Measurements from ENCODE around the gene CDK2AP2.
A peak's percentile ranks its signal among the peaks of the same experiment; 100 is the strongest.

The CDK2AP2 gene

GRCh38 chr11:67503119-67504004 is 4.6 kb downstream of the CDK2AP2 start:
- peak; percentile 76 for DNase-seq (ENCODE audit: low spot score)

GRCh38 chr11:67502328-67502979 is 5.5 kb downstream of the CDK2AP2 start:
- no peak for DNase-seq (ENCODE audit: low spot score)

DNA sequence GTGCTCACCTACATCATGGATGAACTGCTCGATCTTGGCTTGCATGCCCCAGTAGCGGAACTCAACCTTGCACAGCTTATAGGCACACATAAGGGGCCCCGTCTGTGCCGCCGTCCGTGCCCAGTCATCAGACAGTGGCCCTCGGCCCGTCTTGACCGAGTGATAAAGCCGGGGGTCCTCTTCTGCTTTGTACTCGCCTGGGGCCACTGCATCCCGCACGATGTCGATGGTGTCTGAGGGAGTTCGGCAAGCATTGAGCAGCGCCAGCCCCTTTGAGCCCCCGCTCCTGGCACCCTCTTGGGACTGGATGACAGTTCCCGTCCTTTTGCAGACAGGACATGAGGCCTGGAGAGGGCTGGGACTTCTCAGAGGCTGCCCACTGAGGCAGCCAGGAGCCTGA is 6.1 kb downstream of the CDK2AP2 start:
- DNase-seq (ENCODE audit: low spot score): no peak

GRCh38 chr11:67500831-67501715 is 6.9 kb downstream of the CDK2AP2 start:
- DNase-seq (ENCODE audit: low spot score): peak; percentile 76

- no peak for DNase-seq (ENCODE audit: low spot score)
Observed at GRCh38 chr11:67500484-67500821, 7.5 kb downstream of the CDK2AP2 start.

DNA sequence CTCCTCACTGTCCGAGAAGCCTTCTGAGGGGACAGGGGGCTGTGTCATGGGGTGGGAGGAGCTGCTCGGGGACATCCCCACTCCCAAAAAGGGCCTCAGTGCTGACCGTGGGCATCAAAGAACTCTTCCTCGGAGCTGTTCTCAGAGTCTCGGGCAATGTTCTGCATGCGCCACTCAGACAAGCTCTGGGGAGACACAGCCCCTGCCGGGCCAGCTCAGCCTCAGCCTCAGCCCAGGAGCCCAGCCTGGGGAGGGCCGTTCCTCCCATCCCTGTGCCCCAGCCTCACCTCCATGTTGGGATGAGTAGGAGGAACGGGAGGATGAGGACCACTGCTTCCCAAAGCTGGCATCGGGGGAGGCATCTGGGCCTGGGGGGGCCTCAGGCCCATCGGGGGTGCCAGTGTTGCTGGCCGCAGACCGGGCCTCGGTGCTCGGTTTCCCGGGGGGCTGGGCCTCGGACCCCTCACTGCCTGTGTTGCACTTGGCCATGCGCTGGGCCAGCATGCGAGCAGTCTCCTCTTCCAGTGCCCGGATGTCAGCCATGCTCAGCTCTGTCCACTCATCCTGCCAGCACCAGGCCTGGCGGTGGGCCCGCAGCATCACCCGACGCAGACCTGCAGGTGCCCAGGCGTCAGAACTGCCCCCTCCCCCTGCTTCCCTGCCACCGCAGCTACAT is 8.0 kb downstream of the CDK2AP2 start:
- DNase-seq (ENCODE audit: low spot score): no peak

DNA sequence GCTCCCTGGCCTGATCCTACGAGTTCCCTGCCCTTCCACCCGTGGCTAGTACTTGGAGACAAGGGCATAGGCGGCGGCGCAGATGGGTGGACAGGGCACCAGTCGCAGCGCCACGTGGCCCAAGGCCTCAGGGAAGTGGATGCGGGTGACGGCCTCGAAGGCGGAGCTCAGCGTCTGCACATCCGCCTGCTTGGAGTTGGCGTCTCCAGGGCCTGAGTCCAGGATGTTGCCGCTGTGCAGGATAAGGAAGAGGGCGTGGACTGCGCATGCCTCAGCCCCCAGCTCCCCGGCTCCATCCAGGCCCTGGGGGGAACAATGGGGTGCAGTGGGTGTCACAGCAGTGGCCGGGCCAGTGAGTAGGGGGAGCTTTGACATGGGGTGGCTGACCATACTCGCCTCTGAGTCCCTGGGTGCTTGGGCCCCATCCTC is 9.4 kb downstream of the CDK2AP2 start:
- DNase-seq (ENCODE audit: low spot score): no peak

GRCh38 chr11:67497656-67498291 is 10.2 kb downstream of the CDK2AP2 start:
- no peak for DNase-seq (ENCODE audit: low spot score)

DNA sequence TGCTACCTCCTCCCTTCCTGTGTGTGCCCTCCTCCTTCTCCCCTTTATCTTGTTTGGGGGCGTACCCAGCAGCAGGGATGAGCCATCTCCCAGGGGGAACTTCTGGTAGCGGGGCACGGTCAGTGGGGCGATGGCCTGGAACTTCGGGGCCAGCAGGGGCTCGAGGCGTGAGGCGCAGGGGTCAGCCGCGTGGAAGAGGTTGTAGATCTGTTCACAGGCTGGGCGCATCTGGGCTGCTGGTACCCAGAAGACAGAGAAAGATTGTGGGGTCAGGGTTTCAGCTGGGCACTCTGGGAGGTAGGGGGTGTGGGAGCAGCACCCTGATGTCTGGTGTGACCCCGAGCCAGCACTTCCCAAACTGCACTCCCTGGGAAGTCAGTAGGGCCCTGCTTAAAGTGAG is 11.8 kb downstream of the CDK2AP2 start:
- peak; percentile 56 for DNase-seq (ENCODE audit: low spot score)

DNA sequence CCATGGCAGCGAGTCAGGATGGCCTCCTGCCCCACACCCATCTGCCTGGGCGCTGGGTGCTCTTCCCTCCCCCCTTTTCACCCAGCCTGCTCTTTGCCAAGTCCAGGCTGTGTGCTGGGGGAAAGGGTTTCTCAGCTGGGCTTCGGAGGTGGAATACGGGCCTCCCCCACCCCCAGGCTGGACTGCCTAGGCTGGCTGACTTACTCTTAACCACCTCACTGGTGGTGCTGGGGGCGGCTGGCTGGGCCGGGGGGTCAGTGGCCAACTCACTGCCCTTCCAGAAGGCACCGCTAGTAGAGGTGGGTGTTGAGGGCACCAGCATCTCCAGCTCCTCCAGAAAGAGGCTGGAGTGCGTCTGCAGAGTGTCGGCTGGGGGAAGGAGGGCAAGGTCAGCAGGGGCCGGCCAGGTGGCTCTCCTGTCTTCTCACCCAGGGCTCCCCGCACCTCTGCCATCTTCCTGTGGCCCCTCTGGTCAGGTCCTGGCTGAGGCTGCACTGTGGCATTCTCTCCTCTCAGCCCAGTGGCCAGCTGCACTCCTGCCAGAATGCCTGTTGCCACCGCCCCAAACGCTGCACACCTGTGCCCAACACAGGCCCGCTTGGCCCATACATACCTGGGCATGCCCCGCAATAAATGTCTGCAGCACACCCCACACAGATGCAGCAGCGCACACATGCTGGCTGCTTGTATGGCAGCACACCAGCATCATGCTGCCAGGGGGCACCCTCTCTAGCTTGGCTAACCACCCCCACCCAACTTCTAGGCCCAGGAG is 12.5 kb downstream of the CDK2AP2 start:
- peak; percentile 67 for DNase-seq (ENCODE audit: low spot score)

- DNase-seq (ENCODE audit: low spot score): peak; percentile 63
Observed at GRCh38 chr11:67494371-67495233, 13.4 kb downstream of the CDK2AP2 start.

DNA sequence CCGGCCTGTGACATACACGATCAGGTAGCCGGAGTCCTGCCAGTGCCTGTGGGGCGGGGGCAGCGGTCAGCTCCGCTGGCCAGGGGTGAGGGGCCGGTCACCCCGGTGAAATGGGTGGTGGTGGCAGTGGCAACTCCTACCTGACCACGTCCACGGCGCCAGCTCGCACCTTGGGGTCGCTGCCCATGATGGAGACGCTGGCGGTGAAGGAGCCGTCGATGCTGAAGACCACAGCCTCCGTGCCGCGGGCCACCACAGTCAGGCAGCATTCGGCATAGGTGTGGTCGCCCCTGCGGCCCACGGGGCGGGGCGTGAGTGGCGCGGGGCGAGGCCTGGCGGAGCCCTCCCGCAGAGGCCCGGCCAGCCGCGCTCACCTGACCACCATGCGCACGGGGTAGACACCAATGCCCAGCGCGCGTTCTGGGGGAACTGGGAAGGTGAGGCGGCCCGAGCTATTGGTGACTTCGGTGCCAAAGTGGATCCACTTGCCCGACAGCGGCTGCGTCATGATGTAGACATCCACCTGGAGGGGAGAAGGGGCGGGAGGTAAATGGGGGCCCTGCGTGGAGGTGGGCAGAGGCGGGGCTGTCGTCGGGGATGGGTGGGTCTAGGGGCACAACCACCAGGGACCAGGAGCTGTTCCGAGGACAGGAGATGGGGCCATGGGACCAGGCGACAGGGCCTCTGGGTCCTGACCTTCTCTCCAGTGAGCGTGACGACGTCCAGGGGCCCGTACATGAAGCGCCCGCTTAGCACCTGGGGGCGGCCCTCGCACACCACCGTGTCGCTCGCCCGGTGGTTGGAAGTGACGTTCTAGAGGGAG is 14.2 kb downstream of the CDK2AP2 start:
- DNase-seq (ENCODE audit: low spot score): no peak

DNA sequence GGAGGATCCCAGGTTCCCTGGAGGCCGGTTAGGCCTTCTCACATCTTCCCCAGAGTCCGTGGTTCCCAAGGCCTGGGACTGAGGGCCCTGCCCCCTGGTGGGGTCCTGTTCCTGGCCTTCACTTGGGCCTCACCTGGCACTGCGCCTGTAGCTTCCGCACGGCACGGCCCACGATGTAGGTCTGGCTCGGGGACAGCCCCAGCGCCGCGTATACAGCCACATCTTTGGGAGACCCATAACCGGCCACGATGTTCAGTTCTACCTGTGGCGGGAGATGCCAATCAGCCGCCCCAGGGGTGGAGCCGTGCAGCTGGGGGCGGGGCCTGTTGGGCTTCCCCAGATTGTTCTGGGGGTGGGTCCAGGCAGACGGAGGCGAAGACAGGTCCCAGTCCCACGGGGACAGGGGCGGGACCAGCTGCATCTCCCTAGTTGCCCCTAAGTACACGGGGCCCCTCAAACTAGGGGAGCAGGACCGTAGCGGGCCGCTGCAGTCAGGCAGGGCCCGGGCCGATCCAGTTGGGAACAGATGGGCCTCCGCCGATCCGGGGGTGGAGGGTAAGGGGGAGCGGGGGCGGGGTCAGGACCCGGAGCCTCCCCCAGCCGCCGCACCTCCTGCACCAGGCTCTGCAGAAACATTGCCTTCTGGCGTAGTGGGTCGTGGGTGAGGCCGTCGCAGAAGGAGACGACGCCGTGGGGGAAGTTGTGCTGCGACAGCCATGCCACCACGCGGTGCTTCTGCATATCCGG is 15.0 kb downstream of the CDK2AP2 start:
- peak; percentile 65 for DNase-seq (ENCODE audit: low spot score)

- no peak for DNase-seq (ENCODE audit: low spot score)
Observed at GRCh38 chr11:67492069-67492727, 15.8 kb downstream of the CDK2AP2 start.

DNA sequence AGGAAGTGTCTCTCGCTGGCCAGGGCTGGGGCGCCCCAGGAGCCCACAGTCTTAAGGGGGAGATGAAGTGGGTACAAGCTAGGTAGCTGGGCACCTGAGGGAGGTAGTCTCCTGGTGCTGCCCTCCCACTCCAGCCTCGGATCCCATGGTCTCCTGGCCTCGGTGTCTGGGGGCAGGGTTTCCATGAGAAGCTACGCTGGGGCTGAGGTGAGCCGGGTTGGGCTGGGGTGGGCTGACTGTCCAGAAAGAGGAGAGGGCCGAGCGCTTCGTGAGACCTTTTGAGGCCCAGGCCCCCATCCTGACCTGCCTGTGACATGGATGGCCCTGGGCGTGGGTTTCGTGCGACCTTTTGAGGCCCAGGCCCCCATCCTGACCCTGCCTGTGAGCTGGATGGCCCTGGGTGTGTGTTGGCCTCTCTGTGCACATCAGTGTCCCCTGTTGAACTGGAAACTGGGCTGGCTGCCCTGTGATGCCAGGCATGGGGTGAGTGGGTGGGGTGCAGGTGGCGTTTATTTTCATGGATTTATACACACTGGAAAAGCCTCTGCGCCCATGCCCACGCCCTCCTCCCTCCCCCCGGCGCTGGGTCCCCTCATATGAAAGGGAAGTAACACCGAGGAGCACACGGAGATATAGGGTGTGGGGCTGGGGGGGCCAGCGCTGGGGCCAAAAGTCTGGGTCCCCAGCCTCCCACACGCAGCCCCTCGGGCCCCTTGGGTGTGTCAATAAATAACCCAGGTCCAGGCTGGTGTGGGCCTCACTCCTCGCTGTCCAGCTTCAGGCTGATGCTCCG is 16.5 kb downstream of the CDK2AP2 start:
- DNase-seq (ENCODE audit: low spot score): peak; percentile 56

DNA sequence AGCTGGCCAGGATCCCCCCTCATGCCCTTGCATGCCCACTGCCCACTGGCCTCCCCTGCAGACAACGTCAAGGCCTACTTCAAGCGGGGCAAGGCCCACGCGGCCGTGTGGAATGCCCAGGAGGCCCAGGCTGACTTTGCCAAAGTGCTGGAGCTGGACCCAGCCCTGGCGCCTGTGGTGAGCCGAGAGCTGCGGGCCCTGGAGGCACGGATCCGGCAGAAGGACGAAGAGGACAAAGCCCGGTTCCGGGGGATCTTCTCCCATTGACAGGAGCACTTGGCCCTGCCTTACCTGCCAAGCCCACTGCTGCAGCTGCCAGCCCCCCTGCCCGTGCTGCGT is 17.3 kb downstream of the CDK2AP2 start:
- no peak for DNase-seq (ENCODE audit: low spot score)

Measured in HuH-7.5 (cell line).